ENCODE measurements around the gene LGALS7B. TPM values are rescaled to one million over a fixed set of nuclear protein-coding genes. Genes with fewer than 3 reads are reported as not detected.

Gene LGALS7B
- total and polyA plus RNA-seq, 2 donors (not counting 1 experiment from before 2014, with no cell fraction given): not detected

GRCh38 chr19:38793177-38793576, 4.2 kb downstream of the LGALS7B start:
- Histone ChIP-seq H3K27me3 (replicated peaks in 1 of 4; ENCODE audit: control extremely low read depth in 1 of 4, control insufficient read depth in 3 of 4, insufficient read depth in 4 of 4, low read length in 3 of 4) (no peaks in the 10 kb centered on the region), H3K9ac (ENCODE audit: low read length) (no peak overlapping the region), H3K4me3 (ENCODE audit: control extremely low read depth in 1 of 5, extremely low read depth in 1 of 5, insufficient read depth in 1 of 5, low read depth in 2 of 5, low read length in 4 of 5) (no peak overlapping the region), H3K36me3 (replicated peaks in 1 of 2; ENCODE audit: control extremely low read depth in 1 of 2, control insufficient read depth in 1 of 2, extremely low read depth in 1 of 2, insufficient read depth in 2 of 2, low read length in 1 of 2) (no peaks in the 10 kb centered on the region), H3K4me1 (ENCODE audit: control insufficient read depth in 2 of 2, insufficient read depth in 2 of 2, low read length in 2 of 2) (peaks cover 4 to 8% of the 10 kb centered on the region in 2 donors), H2AFZ (ENCODE audit: insufficient read depth, low read depth, low read length, poor library complexity, severe bottlenecking) (peak overlapping the region; percentile 89), H3K79me2 (ENCODE audit: control insufficient read depth, insufficient read depth, low read length) (no peaks in the 10 kb centered on the region), H3K27ac (ENCODE audit: low read length in 2 of 2) (no peak overlapping the region), H3K9me3 (ENCODE audit: control extremely low read depth in 1 of 3, control insufficient read depth in 2 of 3, insufficient read depth in 1 of 3, low read length in 2 of 3) (no peaks in the 10 kb centered on the region), H4K20me1 (ENCODE audit: control insufficient read depth, insufficient read depth, low read length, poor library complexity, severe bottlenecking) (no peaks in the 10 kb centered on the region), H3K4me2 (replicated peaks; ENCODE audit: low read depth, low read length, poor library complexity, severe bottlenecking) (peak overlapping the region; percentile 82)
- DNase-seq (no peak), ATAC-seq (ENCODE audit: low read depth) (no peak)
- POLR2A ChIA-PET: interaction anchor here (1.0 to 1.1 kb wide), 2 partner anchors 24 to 56 kb away, joined by 3 to 6 read pairs; partner anchors contain the start of gene HNRNPL
- Mint-ChIP-seq H3K4me3 (peak overlapping the region; percentile 81), H3K4me1 (peaks cover 4% of the 10 kb centered on the region), H3K27me3 (no peaks in the 10 kb centered on the region), H3K27ac (peak overlapping the region; percentile 85), H3K9me3 (ENCODE audit: insufficient read depth) (no peaks in the 10 kb centered on the region)
- CTCF ChIA-PET: interaction anchor here (0.7 to 1.8 kb wide), 6 partner anchors 24 to 388 kb away, joined by 3 to 8 read pairs (median 4); partner anchors contain the start of genes NFKBIB and SIRT2
- no peak for TF ChIP-seq EZH2 (IDR thresholded peaks at IDR 0.05; ENCODE audit: borderline replicate concordance, insufficient read depth, low read depth, low read length, poor library complexity, severe bottlenecking)
- TF ChIP-seq CTCF (IDR thresholded peaks at IDR 0.05): no peak
- WGBS (ENCODE audit: insufficient coverage): 97% methylated on average over 4 of the region's 8 CpGs
- intact Hi-C loops (cut with micrococcal nuclease): loop anchor here (10.0 kb wide), 1 partner anchor 58 kb away; no protein-coding TSS in a partner anchor

GRCh38 chr19:38793671-38794070, 4.7 kb downstream of the LGALS7B start:
- no peak overlapping the region for H2AFZ ChIP-seq (ENCODE audit: insufficient read depth, low read depth, low read length, poor library complexity, severe bottlenecking)
- H4K20me1 ChIP-seq (ENCODE audit: control insufficient read depth, insufficient read depth, low read length, poor library complexity, severe bottlenecking): no peaks in the 10 kb centered on the region
- no peak overlapping the region for H3K4me2 ChIP-seq (replicated peaks; ENCODE audit: low read depth, low read length, poor library complexity, severe bottlenecking)
- H3K9ac ChIP-seq (ENCODE audit: low read length): no peak overlapping the region
- H3K4me3 Mint-ChIP-seq: peak overlapping the region; percentile 81
- H3K4me3 ChIP-seq (ENCODE audit: control extremely low read depth in 1 of 5, extremely low read depth in 1 of 5, insufficient read depth in 1 of 5, low read depth in 2 of 5, low read length in 4 of 5): no peak overlapping the region
- TF ChIP-seq CTCF (IDR thresholded peaks at IDR 0.05) (no peak), EZH2 (IDR thresholded peaks at IDR 0.05; ENCODE audit: borderline replicate concordance, insufficient read depth, low read depth, low read length, poor library complexity, severe bottlenecking) (no peak)
- H3K9me3 ChIP-seq (ENCODE audit: control extremely low read depth in 1 of 3, control insufficient read depth in 2 of 3, insufficient read depth in 1 of 3, low read length in 2 of 3): no peaks in the 10 kb centered on the region
- H3K36me3 ChIP-seq (replicated peaks in 1 of 2; ENCODE audit: control extremely low read depth in 1 of 2, control insufficient read depth in 1 of 2, extremely low read depth in 1 of 2, insufficient read depth in 2 of 2, low read length in 1 of 2): no peaks in the 10 kb centered on the region
- DNase-seq (no peak), ATAC-seq (ENCODE audit: low read depth) (no peak)
- peaks cover 4 to 8% of the 10 kb centered on the region in 2 donors for H3K4me1 ChIP-seq (ENCODE audit: control insufficient read depth in 2 of 2, insufficient read depth in 2 of 2, low read length in 2 of 2)
- H3K9me3 Mint-ChIP-seq (ENCODE audit: insufficient read depth): no peaks in the 10 kb centered on the region
- CTCF ChIA-PET: interaction anchor here (1.3 to 1.8 kb wide), 3 partner anchors 24 to 106 kb away, joined by 3 to 7 read pairs (median 7); partner anchors contain the start of genes NFKBIB and SIRT2
- no peaks in the 10 kb centered on the region for H3K27me3 Mint-ChIP-seq
- intact Hi-C loops (cut with micrococcal nuclease): loop anchor here (10.0 kb wide), 1 partner anchor 59 kb away; no protein-coding TSS in a partner anchor
- no CpG with 5 or more reads among the region's 5 CpGs for WGBS (ENCODE audit: insufficient coverage)
- no peaks in the 10 kb centered on the region for H3K79me2 ChIP-seq (ENCODE audit: control insufficient read depth, insufficient read depth, low read length)
- no peaks in the 10 kb centered on the region for H3K27me3 ChIP-seq (replicated peaks in 1 of 4; ENCODE audit: control extremely low read depth in 1 of 4, control insufficient read depth in 3 of 4, insufficient read depth in 4 of 4, low read length in 3 of 4)
- peaks cover 4% of the 10 kb centered on the region for H3K4me1 Mint-ChIP-seq
- POLR2A ChIA-PET: interaction anchor here (1.6 kb wide), 1 partner anchor 24 kb away, joined by 4 read pairs; no protein-coding TSS in a partner anchor
- H3K27ac ChIP-seq (ENCODE audit: low read length in 2 of 2): no peak overlapping the region
- no peak overlapping the region for H3K27ac Mint-ChIP-seq

All from B cell (primary cell).